Measurements from ENCODE around the gene RNF150.

DNA sequence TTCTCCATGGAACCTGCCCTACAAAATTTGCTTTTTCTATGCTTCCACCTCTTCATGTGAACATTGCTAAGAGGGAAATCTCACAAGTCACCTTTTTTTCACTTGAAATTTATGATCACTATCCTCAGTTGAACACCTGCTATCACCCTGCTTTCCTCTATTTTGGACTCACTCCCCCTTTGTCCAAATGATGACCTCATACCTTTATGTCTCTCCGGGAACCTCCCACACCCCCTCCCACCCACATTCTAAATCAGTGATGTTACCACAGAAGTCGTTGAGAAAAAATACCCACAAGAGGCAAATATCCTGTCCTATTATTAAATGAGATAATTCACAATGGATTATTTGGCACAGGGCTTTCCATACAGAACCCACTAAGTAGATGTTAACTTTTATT lies 156.5 kb downstream of the RNF150 start:
- TF ChIP-seq POLR2A (IDR thresholded peaks at IDR 0.05) (no peak), CTCF (IDR thresholded peaks at IDR 0.05) (no peak), EP300 (IDR thresholded peaks at IDR 0.05) (no peak), POLR2AphosphoS5 (IDR thresholded peaks at IDR 0.05) (no peak)

All from sigmoid colon (tissue), 4 donors.